PC-9 (cell line): ENCODE results near the gene NUBP2.

Experiments used
- CTCF ChIP-seq: fragments of 200-600 bp; sonication (generic); conservative IDR thresholded peaks from 2 replicates; pipeline ENCODE4 v1.6.1; 2017; ENCODE audit warnings: mixed run types, antibody characterized with exemption, mild to moderate bottlenecking, moderate library complexity
- EZH2 ChIP-seq: fragments of 200-600 bp; sonication (generic); IDR thresholded peaks from 2 replicates; pipeline ENCODE4 v1.8.0; 2017; ENCODE audit warnings: antibody characterized with exemption, low read depth

- no peak for TF ChIP-seq CTCF
- TF ChIP-seq EZH2 = no peak
These were observed 36.9 kb downstream of the NUBP2 start for GRCh38 chr16:1819611-1820010.
